Germinal center (tissue), 1 donor: ENCODE measurements around the gene AGBL4.

ENCODE experiments used
- DNase-seq: peaks from one replicate; pipeline ENCODE4 v3.0.0; 2012; ENCODE audit warnings: mixed read lengths, low spot score

Gene AGBL4

GRCh38 chr1:48654606-48655210 is 1369.0 kb downstream of the AGBL4 start:
- no peak for DNase-seq

DNA sequence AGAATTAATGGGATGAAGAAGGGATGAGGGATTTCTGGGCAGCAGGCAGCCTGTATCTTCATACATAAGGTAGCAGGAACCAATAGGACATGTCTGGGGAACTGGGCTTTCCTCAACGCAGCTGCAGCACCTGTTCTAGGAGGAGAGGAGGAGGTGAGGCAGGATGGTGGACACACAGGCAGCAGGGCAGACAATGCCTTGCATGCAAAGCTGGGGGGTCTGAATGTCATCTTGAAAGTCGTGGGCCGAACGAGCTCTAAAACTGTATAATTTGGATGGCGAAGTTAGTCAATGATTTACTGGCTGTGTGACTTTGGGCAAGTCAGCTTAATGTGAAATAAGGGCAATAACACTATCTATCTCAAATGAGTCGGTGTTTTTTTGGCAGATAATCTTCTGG is 1371.4 kb downstream of the AGBL4 start:
- DNase-seq: no peak

DNA sequence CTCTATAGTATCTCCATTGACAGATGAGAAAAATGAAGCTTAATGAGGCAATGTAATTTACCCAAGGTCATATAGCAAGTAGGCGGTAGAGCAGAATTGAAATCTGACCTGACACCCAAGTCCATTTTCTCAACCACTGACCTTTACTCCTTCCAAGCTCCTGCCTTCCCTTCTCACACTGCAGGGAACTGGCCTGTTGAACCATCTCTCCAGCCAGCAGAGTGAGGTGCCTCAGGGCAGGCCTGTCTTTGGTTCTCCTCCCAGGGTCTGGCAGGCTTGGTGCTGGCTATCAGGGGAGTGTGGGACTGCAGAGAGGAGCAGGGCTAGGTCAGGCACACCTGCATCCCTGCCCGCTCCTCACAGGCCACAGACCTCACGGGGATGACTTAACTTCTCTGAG is 1373.9 kb downstream of the AGBL4 start:
- no peak for DNase-seq

GRCh38 chr1:48645883-48646282 is 1377.9 kb downstream of the AGBL4 start:
- no peak for DNase-seq

DNA sequence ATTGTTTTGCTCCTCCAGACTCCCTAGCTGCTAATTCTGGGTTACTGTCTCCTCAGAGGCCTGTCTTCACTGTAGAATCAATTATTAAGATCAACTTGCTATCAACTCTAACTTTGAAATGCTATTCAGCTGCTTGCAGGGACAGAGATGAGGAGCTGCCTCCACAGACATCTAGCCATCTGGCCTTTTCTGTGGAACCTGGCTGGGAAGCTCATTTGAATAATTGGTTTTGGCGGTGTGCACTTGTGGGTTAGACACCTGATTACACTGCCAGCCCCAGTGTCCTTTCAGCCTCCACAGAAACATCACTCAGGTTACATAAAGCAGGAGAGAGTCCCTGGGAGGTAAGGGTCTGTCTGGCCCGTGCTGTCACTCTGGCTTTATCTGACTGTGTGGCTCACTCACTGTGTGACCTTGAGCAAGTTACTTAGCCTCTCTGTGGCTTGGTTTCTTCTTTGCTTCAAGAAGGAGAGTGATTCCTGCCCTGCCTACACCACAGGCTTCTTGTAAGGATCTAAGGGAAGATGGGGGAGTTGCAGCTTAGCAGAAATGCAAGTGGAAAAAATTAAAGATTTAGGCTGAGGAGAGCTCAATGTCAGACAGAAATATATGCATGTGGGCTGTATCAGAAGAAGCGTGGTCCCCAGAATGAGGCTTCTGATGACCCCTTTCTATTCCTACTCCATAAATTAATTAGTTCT is 1378.7 kb downstream of the AGBL4 start:
- no peak for DNase-seq

- DNase-seq: no peak
Observed at GRCh38 chr1:48644190-48644900, 1379.4 kb downstream of the AGBL4 start.

- DNase-seq: no peak
Observed at GRCh38 chr1:48643193-48643592, 1380.6 kb downstream of the AGBL4 start.

DNA sequence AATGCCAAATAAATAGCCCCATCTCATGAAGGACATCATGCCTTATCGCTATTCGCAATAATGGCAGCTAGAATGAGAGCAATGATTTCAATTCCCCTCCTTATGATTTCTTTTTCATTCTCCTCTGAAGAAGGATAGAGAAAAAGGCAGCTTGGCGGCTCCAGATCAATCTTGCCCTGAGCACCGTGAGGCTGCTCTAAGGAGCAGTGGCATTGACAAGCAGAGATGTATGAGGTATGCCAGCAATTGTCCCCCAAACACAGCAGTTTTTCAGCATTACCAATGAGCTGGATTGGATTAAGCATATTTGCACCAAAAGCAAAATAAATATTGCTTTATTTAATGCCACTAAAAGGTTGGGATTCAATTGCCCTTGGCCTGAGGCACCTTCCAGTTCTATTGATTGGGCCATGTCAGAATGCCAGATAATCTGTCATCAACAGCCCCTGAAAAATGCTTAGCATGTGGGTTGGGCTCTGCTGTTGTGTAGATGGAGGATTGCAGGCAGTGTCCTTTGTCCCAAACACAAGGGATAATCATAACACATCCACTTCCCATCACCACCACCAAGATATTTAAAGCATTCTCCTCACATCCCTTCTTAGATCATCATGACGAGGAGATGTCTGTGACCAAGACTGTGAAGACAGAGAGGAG is 1382.8 kb downstream of the AGBL4 start:
- DNase-seq: no peak

- DNase-seq: no peak
Observed at GRCh38 chr1:48629867-48630266, 1393.9 kb downstream of the AGBL4 start.

DNA sequence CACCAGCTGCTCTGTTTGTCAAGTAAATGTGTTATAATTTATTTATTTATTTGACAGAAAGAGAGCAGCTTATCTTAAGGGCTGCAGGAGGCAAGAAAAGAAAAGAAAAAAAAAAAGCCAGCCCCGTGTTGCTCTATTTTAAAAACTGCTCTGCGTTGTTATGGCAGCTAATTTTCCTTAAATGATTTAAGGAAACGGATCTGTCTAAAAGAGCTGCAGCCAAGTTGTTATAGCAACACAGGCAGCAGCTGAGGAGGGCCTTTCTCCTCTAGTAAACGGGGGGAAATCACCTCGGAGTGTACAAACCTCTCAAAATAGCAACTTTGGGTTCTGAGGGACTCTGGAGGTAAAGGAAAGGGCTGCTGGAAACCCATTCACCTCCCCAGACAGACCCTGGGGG is 1396.3 kb downstream of the AGBL4 start:
- DNase-seq: no peak

- DNase-seq: no peak
Observed at GRCh38 chr1:48619539-48619938, 1404.2 kb downstream of the AGBL4 start.

DNA sequence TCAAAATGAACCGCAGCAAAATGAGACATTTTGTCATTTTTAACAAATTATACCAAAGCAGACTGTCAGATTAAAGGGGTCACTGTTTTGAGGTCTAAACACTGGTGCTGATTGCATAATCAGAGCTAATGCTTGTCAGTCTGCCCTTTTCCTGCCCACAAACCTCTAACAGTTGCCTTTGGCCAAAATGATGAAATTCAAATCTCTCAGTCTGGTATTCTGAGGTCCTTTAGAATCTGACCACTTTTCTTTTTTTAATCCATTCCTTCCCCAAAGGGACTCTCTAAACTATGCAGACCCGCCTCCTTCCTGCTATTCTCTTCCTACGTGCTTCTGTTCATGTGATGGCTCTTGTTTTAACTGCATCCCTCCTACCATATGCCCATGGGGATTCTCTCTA is 1406.5 kb downstream of the AGBL4 start:
- DNase-seq: no peak

DNA sequence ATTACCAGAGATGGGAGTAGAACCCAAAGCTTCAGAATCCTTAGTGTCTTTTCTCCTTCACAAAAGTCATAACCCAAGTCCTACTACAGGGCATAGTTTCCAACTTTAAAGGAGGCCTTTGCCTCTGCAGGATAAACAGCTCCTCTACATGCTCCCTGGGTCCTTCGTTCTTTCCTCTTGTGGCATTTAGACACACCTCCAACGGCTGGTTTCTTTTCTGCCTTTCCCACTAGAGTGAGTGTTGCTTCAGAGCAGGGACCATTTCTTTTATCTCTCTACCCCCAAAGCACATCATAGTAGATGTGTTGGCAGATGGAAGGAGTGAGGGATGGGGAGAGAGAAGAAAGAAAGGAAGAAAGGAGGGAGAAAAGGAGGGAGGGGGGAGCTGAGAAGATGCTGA is 1407.0 kb downstream of the AGBL4 start:
- no peak for DNase-seq

DNA sequence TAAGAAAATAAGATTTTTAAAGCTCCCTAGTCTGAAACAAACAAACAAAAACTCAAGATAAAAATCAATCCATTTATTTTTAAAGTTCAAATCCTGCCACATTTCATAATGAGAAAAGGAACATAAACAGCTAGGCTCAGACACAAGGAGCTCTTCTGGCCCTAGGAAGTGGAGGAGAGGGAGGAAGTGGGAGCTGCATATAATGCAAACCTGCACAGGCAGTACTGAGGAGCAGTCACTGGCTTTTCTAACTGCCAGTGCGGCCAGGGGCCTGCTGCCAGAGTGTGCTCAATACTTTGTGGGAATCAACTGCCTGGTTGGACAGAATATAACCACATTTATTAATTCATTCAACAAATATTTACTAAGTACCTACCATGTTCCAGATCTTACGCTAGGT is 1411.9 kb downstream of the AGBL4 start:
- DNase-seq: no peak

DNA sequence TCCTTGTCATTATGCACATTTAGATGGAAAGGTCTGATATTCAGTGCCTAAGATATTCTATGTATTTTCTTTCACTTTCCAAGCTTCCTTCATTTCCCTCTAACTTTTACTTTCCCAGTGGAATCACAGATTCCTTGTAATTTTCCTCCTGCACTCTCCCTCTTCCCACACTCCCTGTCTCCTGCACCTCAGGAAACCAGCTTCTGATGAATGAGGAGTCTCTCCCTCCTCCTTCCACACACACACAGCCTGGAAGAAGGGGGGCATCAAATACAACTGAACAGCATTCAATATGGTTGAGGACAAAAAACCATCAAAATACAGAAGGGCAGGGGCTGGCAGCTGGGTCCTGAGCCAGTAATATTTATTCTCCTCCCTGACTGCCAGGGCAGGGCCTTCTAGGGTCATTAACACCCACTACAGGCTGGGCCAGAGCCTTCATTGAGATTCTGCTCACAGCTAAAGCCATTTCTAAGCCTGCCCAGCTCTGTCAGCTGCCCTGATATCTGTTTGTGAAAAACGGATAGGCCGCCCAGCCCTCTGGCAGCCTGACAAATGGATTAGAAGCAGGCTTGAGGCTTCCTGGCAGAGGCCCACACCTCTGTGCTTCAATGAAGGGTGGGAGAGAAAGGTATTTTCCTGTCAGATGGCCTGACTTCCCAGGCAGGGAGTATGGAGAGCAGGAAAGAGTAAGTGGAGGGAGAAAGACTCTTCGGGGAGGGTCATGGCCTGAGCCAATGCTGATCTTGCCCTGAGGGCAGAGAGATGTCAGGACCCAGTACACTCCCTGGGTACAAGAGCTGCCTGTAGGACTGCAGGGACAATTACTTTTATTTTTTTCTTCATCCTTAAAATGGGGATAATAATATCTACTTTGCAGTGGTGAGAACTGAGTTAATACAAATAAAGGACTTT is 1412.9 kb downstream of the AGBL4 start:
- DNase-seq: no peak

GRCh38 chr1:48608882-48609281 is 1414.9 kb downstream of the AGBL4 start:
- no peak for DNase-seq

DNA sequence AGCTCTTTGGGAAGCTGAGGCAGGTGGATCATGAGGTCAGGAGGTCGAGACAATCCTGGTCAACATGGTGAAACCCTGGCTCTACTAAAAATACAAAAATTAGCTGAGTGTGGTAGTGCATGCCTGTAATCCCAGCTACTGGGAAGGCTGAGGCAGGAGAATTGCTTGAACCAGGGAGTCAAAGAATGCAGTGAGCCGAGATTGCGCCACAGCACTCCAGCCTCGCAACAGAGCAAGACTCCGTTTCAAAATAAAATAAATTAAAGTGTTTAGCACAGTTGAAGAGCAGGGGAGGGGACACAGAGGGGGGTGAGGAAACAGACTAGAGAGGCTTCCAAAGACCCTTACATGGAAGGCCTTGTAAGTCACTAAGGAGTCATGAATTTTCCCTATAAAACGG is 1420.5 kb downstream of the AGBL4 start:
- no peak for DNase-seq

DNA sequence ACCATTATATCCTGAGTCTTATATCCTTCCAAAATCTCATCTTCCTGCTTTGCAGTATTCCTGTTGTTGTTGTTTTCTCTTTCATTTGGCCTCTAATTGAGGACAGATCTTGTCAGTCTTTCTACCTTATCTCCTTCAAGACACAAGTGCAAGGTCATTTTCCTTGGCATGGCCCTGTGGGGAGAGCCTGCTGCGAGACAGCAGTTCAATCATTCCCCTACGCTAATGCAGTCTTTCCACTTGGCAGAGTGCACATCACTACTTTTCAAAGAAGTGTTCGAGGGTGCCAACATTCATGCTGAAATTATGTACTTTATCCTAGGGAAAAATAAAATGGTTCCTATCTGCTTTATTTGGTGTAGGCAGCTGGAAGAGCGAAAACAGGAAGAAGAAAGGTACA is 1421.4 kb downstream of the AGBL4 start:
- DNase-seq: no peak

DNA sequence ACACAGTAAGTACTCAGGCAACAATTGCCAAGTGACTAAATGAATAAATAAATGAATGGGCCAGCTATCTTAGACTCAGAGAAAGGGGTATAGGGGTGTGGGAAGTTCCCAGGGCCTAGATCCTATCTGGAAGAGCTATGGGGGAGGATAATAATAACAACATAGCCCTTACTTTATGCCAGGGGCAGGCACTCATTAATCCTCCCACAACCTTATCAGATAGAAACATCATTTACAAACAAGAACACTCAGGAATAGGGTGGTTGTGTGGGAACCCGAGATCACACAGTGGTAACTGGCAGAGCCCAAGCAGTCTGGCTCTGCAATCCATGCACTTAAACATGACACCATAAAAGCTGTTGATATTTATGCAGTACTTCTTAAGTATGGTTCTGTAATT is 1423.6 kb downstream of the AGBL4 start:
- no peak for DNase-seq

DNA sequence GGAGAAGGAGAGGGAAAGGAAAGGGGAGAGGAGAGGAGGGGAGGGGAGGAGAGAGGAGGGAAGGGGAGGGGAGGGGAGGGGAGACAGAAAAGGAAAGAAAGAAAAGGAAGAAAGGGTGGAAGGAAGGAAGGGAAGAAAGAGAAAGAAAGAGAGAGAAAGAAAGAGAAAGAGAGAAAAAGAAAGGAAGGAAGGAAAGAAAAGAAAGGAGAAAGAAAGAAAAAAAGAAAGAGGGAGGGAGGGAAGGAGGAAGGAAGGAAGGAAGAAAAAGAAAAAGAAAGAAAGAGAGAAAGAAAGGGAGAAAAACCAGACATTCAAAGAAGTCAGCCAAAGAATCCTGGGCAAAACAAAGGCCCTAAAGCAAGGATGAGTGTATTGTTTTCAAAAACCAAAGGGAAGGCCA is 1426.1 kb downstream of the AGBL4 start:
- no peak for DNase-seq

GRCh38 chr1:48596046-48596445 is 1427.7 kb downstream of the AGBL4 start:
- no peak for DNase-seq

- no peak for DNase-seq
Observed at GRCh38 chr1:48595613-48596012, 1428.1 kb downstream of the AGBL4 start.
